Naive thymus-derived CD4-positive, alpha-beta T cell (primary cell): Measurements from ENCODE around the gene LTA. TPM values are rescaled to one million over a fixed set of nuclear protein-coding genes. Genes with fewer than 3 reads are reported as not detected.
"Not testable (repeated sequence)": the region's sequence is repeated elsewhere in the genome, so short reads cannot be mapped to it uniquely, and the experiment has no call there.

ENCODE experiments used
- ATAC-seq: fragments of 150-1000 bp; cut with Tn5 transposase; 2 replicates; pipeline ENCODE4 v1.10.0; 2021; ENCODE audit warnings: mild to moderate bottlenecking, moderate library complexity
- CTCF ChIA-PET: fragments of 350-600 bp; sonication (Branson Sonifier 250); formaldehyde crosslinking; loops from one replicate; lab custom pipeline; 2021; ENCODE audit warnings: antibody characterized with exemption; lab: Charles Lee
- POLR2A ChIA-PET: fragments of 350-600 bp; sonication (Branson Sonifier 250); formaldehyde crosslinking; loops from one replicate; lab custom pipeline; 2021; ENCODE audit warnings: antibody characterized with exemption, inconsistent platforms; lab: Charles Lee
- DNase-seq, 9 donors: peaks; one replicate each; pipeline versions ENCODE4 v3.0.0 to v3.0.0-alpha.2; 2020 to 2022; ENCODE audit warnings: mixed read lengths in 1 of 9
- H3K27ac ChIP-seq: one replicate; pipeline ENCODE4 v1.7.0; 2013; ENCODE audit warnings: mild to moderate bottlenecking, low read depth, low read length, moderate library complexity
- H3K27me3 ChIP-seq, 2 donors: one replicate each; pipeline ENCODE4 v1.7.0; 2013; ENCODE audit warnings: low read length in 2 of 2, mild to moderate bottlenecking in 2 of 2, moderate library complexity in 2 of 2; ENCODE audit not compliant: control insufficient read depth in 2 of 2, insufficient read depth in 2 of 2
- H3K36me3 ChIP-seq, 3 experiments: 1 replicate in 2 of 3; 2 replicates in 1 of 3; pipeline ENCODE4 v1.7.0; 2013; ENCODE audit warnings: low read length in 3 of 3, mild to moderate bottlenecking in 3 of 3, moderate library complexity in 1 of 3; ENCODE audit not compliant: insufficient read depth in 3 of 3, control insufficient read depth in 2 of 3
- H3K4me1 ChIP-seq, 2 donors: one replicate each; pipeline ENCODE4 v1.7.0; 2013; ENCODE audit warnings: low read length in 2 of 2, mild to moderate bottlenecking in 2 of 2, moderate library complexity in 1 of 2; ENCODE audit not compliant: control insufficient read depth in 2 of 2, insufficient read depth in 2 of 2
- H3K4me3 ChIP-seq: 2 replicates; pipeline ENCODE4 v1.7.0; 2013; ENCODE audit warnings: mild to moderate bottlenecking, low read length
- H3K9me3 ChIP-seq, 3 experiments: 1 replicate in 2 of 3; 2 replicates in 1 of 3; pipeline ENCODE4 v1.7.0; 2013; ENCODE audit warnings: low read length in 3 of 3; ENCODE audit not compliant: control insufficient read depth in 2 of 3
- H3K27ac Mint-ChIP-seq, 9 donors: one replicate each; pipeline ENCODE4 v1.8.0; 2020 to 2022; ENCODE audit warnings: mixed read lengths in 9 of 9, mild to moderate bottlenecking in 8 of 9, moderate library complexity in 5 of 9, inconsistent platforms in 2 of 9
- H3K27me3 Mint-ChIP-seq, 5 donors: one replicate each; pipeline ENCODE4 v1.8.0; 2021 to 2022; ENCODE audit warnings: mixed read lengths in 5 of 5, mild to moderate bottlenecking in 1 of 5
- H3K36me3 Mint-ChIP-seq, 5 donors: one replicate each; pipeline ENCODE4 v1.8.0; 2020 to 2022; ENCODE audit warnings: mixed read lengths in 5 of 5, mild to moderate bottlenecking in 3 of 5, inconsistent platforms in 1 of 5
- H3K4me1 Mint-ChIP-seq, 7 donors: one replicate each; pipeline ENCODE4 v1.8.0; 2020 to 2022; ENCODE audit warnings: mixed read lengths in 7 of 7, mild to moderate bottlenecking in 3 of 7, inconsistent platforms in 1 of 7
- H3K4me3 Mint-ChIP-seq, 10 donors: one replicate each; pipeline ENCODE4 v1.8.0; 2020 to 2022; ENCODE audit warnings: mild to moderate bottlenecking in 10 of 10, mixed read lengths in 10 of 10, moderate library complexity in 6 of 10, inconsistent platforms in 2 of 10
- H3K9me3 Mint-ChIP-seq, 11 donors: one replicate each; pipeline ENCODE4 v1.8.0; 2020 to 2022; ENCODE audit warnings: mixed read lengths in 11 of 11, mild to moderate bottlenecking in 4 of 11, inconsistent platforms in 1 of 11, moderate library complexity in 1 of 11
- intact Hi-C, 2 donors: fragments of 100-400 bp; cut with micrococcal nuclease; formaldehyde crosslinking; loops; one replicate each; pipeline ENCODE4 v1.15.1; 2023
- polyA plus RNA-seq, 2 donors: library from polyadenylated mRNA; unstranded; fragments of 300-500 nt; fragmentation: Illumina TruSeq; gene quantifications; one replicate each; pipeline ENCODE4 v1.2.3, GENCODE V29; 2021
- total RNA-seq, 6 experiments: library from RNA in 5 of 6; stranded (reverse) in 5 of 6; gene quantifications; 1 replicate in 5 of 6; 2 replicates in 1 of 6; pipeline ENCODE4 v1.2.3 and lab custom pipeline; 2021 to 2026

Gene LTA
- total and polyA plus RNA-seq, 7 experiments from 2014 or later = 12.3 to 110 (median 20.7) TPM

DNA sequence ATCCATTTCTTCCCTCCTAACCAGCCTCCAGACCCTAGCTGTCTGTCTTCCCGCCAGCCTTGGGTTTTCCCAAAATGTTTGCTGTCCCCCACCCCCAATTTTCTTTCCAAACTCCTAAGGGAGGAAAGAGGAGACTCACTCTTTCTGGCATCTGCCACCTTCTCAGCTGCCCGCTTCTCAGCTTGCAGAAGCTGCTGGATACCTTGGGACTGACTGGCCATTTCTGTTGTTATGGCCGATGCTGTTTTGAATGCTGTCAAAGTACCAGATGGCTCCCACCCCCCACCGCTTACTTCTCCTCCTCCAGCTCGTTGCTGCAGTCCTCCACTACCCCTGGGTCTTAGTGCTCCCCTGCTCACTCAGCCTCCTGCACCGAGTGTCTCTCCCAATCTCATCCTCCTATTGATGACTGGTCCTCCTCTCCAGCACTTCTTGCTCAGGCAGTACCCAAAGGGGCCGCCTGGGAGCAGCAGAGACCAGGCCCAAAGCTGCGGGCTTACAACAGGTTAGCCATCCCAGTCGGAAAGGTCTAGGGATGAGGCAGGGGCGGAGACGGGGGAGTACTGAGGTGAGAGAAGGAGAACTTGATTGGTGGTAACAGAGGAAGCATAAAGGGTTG lies 25.6 kb upstream of the LTA start, which contains the start of gene ATP6V1G2:
Gene ATP6V1G2, minus strand, starts transcription at position 270 of the 619 bp plus-strand sequence. Its CDS starts 49 bp downstream, at position 221.
- peaks cover 23 to 31% of the 10 kb centered on the region in 2 donors for H3K4me1 ChIP-seq
- peak within 1 kb of the TSS; percentile 81 to 97 (median 91) for H3K4me3 Mint-ChIP-seq
- no peaks in the 10 kb centered on the region for H3K27me3 Mint-ChIP-seq
- DNase-seq (peak; percentile 68 to 88 (median 80)), ATAC-seq (peak; percentile 73)
- H3K9me3 Mint-ChIP-seq = peaks cover 0 to 7% (median 0%) of the 10 kb centered on the region in 11 donors
- peak within 1 kb of the TSS; percentile 78 to 98 (median 95) for H3K27ac Mint-ChIP-seq
- POLR2A ChIA-PET = interaction anchor here (0.9 to 53.8 kb wide), 4 partner anchors 12 to 150 kb away, joined by 3 to 3078 read pairs (median 6); partner anchors contain the start of genes AIF1, LST1, LTA and LTB
- H3K9me3 ChIP-seq = no peaks in the 10 kb centered on the region
- H3K27me3 ChIP-seq = no peaks in the 10 kb centered on the region
- no peaks in the 10 kb centered on the region for H3K36me3 ChIP-seq
- H3K36me3 Mint-ChIP-seq = peaks cover 0 to 3% (median 0%) of the 10 kb centered on the region in 5 donors
- H3K4me1 Mint-ChIP-seq = peaks cover 22 to 59% (median 47%) of the 10 kb centered on the region in 7 donors
- CTCF ChIA-PET = interaction anchor here (0.5 to 13.5 kb wide), 8 partner anchors 11 to 287 kb away, joined by 3 to 501 read pairs (median 4); partner anchors contain the start of genes LST1, LTB, NCR3 and TNF
- H3K27ac ChIP-seq = peak within 1 kb of the TSS; percentile 89
- intact Hi-C loops = loop anchor here (1.0 to 10.0 kb wide), 8 partner anchors 52 to 412 kb away; partner anchors contain the start of genes ABHD16A (in 1 of the 2), EHMT2 (in 1 of the 2), LY6G6F (in 1 of the 2) and NELFE (in 1 of the 2)
- peak within 1 kb of the TSS; percentile 68 for H3K4me3 ChIP-seq

GRCh38 chr6:31546958-31547726 lies 24.9 kb upstream of the LTA start, which contains the start of gene NFKBIL1:
Gene NFKBIL1 (plus strand): TSS chr6:31547608. CDS start chr6:31547695, 87 bp downstream.
- Mint-ChIP-seq H3K27me3 (no peaks in the 10 kb centered on the region), H3K4me3 (peak within 1 kb of the TSS; percentile 81 to 97 (median 91))

DNA sequence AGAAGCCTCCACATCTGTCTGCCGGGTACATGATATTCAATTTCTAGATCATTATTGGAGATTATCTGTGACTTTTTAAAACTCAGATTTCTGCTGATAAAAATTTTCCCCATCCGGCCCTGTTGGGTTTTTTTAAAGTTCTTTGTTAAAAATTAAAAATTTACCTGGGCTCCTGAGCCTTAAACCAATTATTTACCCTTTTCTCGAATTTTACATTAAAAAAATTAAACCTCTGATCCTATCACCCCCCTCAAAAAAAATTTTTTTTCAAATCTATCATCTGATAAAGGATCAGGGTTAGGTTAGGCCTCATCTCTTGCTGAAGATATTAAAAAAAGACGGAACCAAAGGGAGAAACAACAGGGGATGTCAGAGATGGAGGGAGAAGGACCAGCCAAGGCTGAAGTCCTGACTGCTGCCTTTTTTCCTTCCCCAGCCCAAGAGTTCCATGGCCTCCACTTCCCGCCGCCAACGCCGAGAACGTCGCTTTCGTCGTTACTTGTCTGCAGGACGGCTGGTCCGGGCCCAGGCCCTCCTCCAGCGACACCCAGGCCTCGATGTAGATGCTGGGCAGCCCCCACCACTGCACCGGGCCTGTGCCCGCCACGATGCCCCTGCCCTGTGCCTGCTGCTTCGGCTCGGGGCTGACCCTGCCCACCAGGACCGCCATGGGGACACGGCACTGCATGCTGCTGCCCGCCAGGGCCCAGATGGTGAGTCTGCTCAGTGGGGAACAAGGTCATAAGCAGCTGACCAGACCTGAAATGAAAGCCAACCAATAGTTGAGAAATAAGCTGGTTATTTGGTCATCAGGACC lies 24.2 kb upstream of the LTA start:
- no peaks in the 10 kb centered on the region for H3K9me3 ChIP-seq
- H3K27ac ChIP-seq = peak overlapping the region; percentile 89
- H3K4me3 ChIP-seq = peak overlapping the region; percentile 68
- peaks cover 0 to 1% (median 0%) of the 10 kb centered on the region in 11 donors for H3K9me3 Mint-ChIP-seq
- peaks cover 0 to 5% (median 0%) of the 10 kb centered on the region in 5 donors for H3K36me3 Mint-ChIP-seq
- CTCF ChIA-PET = interaction anchor here (1.0 to 13.5 kb wide), 6 partner anchors 12 to 282 kb away, joined by 3 to 501 read pairs (median 6); partner anchors contain the start of genes LST1, LTB, NCR3 and TNF
- peak overlapping the region; percentile 78 to 98 (median 95) for H3K27ac Mint-ChIP-seq
- DNase-seq = no peak
- peaks cover 22 to 49% (median 43%) of the 10 kb centered on the region in 7 donors for H3K4me1 Mint-ChIP-seq
- ATAC-seq = no peak
- H3K27me3 ChIP-seq = no peaks in the 10 kb centered on the region
- H3K36me3 ChIP-seq = no peaks in the 10 kb centered on the region
- POLR2A ChIA-PET = interaction anchor here (0.6 to 53.8 kb wide), 10 partner anchors 9 to 1424 kb away, joined by 3 to 3078 read pairs (median 4); partner anchors contain the start of genes AIF1, LSM2, LST1 and LTA
- H3K4me3 Mint-ChIP-seq = peak overlapping the region; percentile 81 to 97 (median 91)
- intact Hi-C loops = loop anchor here (1.0 to 10.0 kb wide), 12 partner anchors 24 to 411 kb away; partner anchors contain the start of genes BAG6 (in 2 of the 2), PRRC2A (in 2 of the 2), ABHD16A (in 1 of the 2) and EHMT2 (in 1 of the 2)
- H3K27me3 Mint-ChIP-seq = no peaks in the 10 kb centered on the region
- H3K4me1 ChIP-seq = peaks cover 16 to 25% of the 10 kb centered on the region in 2 donors

More at GRCh38 chr6:31546958-31547726, 24.9 kb upstream of the LTA start, which contains the start of gene NFKBIL1:
- Mint-ChIP-seq H3K4me1 (peaks cover 22 to 57% (median 48%) of the 10 kb centered on the region in 7 donors), H3K36me3 (peaks cover 0 to 3% (median 0%) of the 10 kb centered on the region in 5 donors), H3K27ac (peak within 1 kb of the TSS; percentile 78 to 98 (median 95)), H3K9me3 (peaks cover 0 to 1% (median 0%) of the 10 kb centered on the region in 11 donors)
- ChIA-PET CTCF (interaction anchor here (0.7 to 13.5 kb wide), 5 partner anchors 13 to 286 kb away, joined by 3 to 501 read pairs (median 4); partner anchors contain the start of genes LST1, LTB, NCR3 and TNF), POLR2A (interaction anchor here (0.6 to 53.8 kb wide), 8 partner anchors 10 to 1425 kb away, joined by 3 to 3078 read pairs (median 5); partner anchors contain the start of genes AIF1, LSM2, LST1 and LTA)
- Histone ChIP-seq H3K9me3 (no peaks in the 10 kb centered on the region), H3K4me3 (peak within 1 kb of the TSS; percentile 68), H3K27ac (peak within 1 kb of the TSS; percentile 89), H3K27me3 (no peaks in the 10 kb centered on the region), H3K4me1 (peaks cover 22 to 31% of the 10 kb centered on the region in 2 donors), H3K36me3 (no peaks in the 10 kb centered on the region)
- DNase-seq (peak; percentile 53 to 90 (median 84)), ATAC-seq (peak; percentile 91)
- intact Hi-C loops = loop anchor here (1.0 to 10.0 kb wide), 16 partner anchors 25 to 412 kb away; partner anchors contain the start of genes BAG6 (in 2 of the 2), PRRC2A (in 2 of the 2), ABHD16A (in 1 of the 2) and EHMT2 (in 1 of the 2)

GRCh38 chr6:31548544-31548873 lies 23.6 kb upstream of the LTA start:
- ATAC-seq (no peak), DNase-seq (no peak)
- Histone ChIP-seq H3K27ac (peak overlapping the region; percentile 89), H3K27me3 (no peaks in the 10 kb centered on the region), H3K36me3 (no peaks in the 10 kb centered on the region), H3K4me3 (no peak overlapping the region), H3K9me3 (no peaks in the 10 kb centered on the region), H3K4me1 (peaks cover 16 to 21% of the 10 kb centered on the region in 2 donors)
- intact Hi-C loops = loop anchor here in 1 of 2 donors (10.0 kb wide), 1 partner anchor 156 kb away; the partner anchor contains the start of genes ABHD16A and LY6G6F
- ChIA-PET POLR2A (interaction anchor here (0.8 to 53.8 kb wide), 6 partner anchors 9 to 278 kb away, joined by 3 to 3078 read pairs (median 3); partner anchors contain the start of genes AIF1, LST1, LTA and LTB), CTCF (interaction anchor here (0.5 to 13.5 kb wide), 6 partner anchors 21 to 282 kb away, joined by 3 to 501 read pairs (median 6); partner anchors contain the start of genes LST1, LTB, NCR3 and TNF)
- Mint-ChIP-seq H3K9me3 (peaks cover 0 to 1% (median 0%) of the 10 kb centered on the region in 11 donors), H3K27me3 (no peaks in the 10 kb centered on the region), H3K27ac (peak overlapping the region; percentile 25 to 97 (median 78)), H3K36me3 (peaks cover 0 to 6% (median 0%) of the 10 kb centered on the region in 5 donors), H3K4me1 (peaks cover 22 to 45% (median 39%) of the 10 kb centered on the region in 7 donors), H3K4me3 (peak overlapping the region in 5 of 10 donors; percentile 19 to 95 (median 81))

GRCh38 chr6:31551371-31551770 lies 20.7 kb upstream of the LTA start:
- intact Hi-C loops = loop anchor here (1.0 kb wide), 3 partner anchors 21 to 47 kb away; partner anchors contain the start of gene LTA (in 1 of the 2)
- not testable (repeated sequence) for H3K9me3 Mint-ChIP-seq, H3K27ac ChIP-seq, H3K36me3 ChIP-seq, H3K36me3 Mint-ChIP-seq, H3K27me3 Mint-ChIP-seq, H3K4me3 ChIP-seq, H3K27me3 ChIP-seq, H3K9me3 ChIP-seq
- peaks cover 20 to 24% of the 10 kb centered on the region in 2 donors for H3K4me1 ChIP-seq
- peak; percentile 44 for ATAC-seq
- Mint-ChIP-seq H3K4me1 (peaks cover 20 to 48% (median 45%) of the 10 kb centered on the region in 7 donors), H3K4me3 (peak overlapping the region in 3 of 10 donors; percentile 17 to 56 (median 44)), H3K27ac (peak overlapping the region in 8 of 9 donors; percentile 36 to 86 (median 66))
- CTCF ChIA-PET = interaction anchor here (0.6 to 13.5 kb wide), 19 partner anchors 9 to 279 kb away, joined by 3 to 501 read pairs (median 5); partner anchors contain the start of genes BAG6, DDX39B, LST1 and LTB
- POLR2A ChIA-PET = interaction anchor here (1.2 to 53.8 kb wide), 7 partner anchors 8 to 279 kb away, joined by 5 to 3078 read pairs (median 7); partner anchors contain the start of genes ABHD16A, AIF1, BAG6 and DDX39B
- DNase-seq = peak in 8 of 9 donors; percentile 52 to 71 (median 60)
